AG04450 (cell line): ENCODE data around the gene EID3. TPM values are rescaled to one million over a fixed set of nuclear protein-coding genes. Genes with fewer than 3 reads are reported as not detected.
"Not testable (repeated sequence)": the region's sequence is repeated elsewhere in the genome, so short reads cannot be mapped to it uniquely, and the experiment has no call there.

ENCODE experiments used
- CTCF ChIA-PET: fragments of 300-600, 350-600 bp; formaldehyde crosslinking; extraction: SDS; loops from one replicate; lab custom pipeline; 2022; ENCODE audit warnings: antibody characterized with exemption, inconsistent platforms; lab: Charles Lee
- POLR2A ChIA-PET: fragments of 350-600 bp; formaldehyde crosslinking; extraction: SDS; loops from one replicate; lab custom pipeline; 2021; ENCODE audit warnings: antibody characterized with exemption, inconsistent platforms; lab: Yijun Ruan, JAX
- DNase-seq: peaks from one replicate; pipeline ENCODE4 v3.0.0-alpha.2; 2011; ENCODE audit warnings: low read depth, low spot score
- H3K27ac ChIP-seq: one replicate; pipeline ENCODE4 v1.5.1; 2012; ENCODE audit warnings: low read depth, low read length, control low read depth
- H3K27me3 ChIP-seq: one replicate; pipeline ENCODE4 v1.6.0; 2012; ENCODE audit warnings: low read length; ENCODE audit not compliant: control insufficient read depth, insufficient read depth
- H3K4me3 ChIP-seq: 2 replicates; pipeline ENCODE4 v1.5.1; 2011; ENCODE audit warnings: mild to moderate bottlenecking, low read depth, low read length, control low read depth
- H3K9me3 ChIP-seq: 2 replicates; pipeline ENCODE4 v1.5.1; 2012; ENCODE audit warnings: low read length; ENCODE audit not compliant: control insufficient read depth, insufficient read depth
- polyA plus RNA-seq: library from polyadenylated mRNA; depleted of rRNA; stranded (reverse); fragments of >200 nt; gene quantifications from 2 replicates; pipeline ENCODE4 v1.2.3, GENCODE V29; 2011
- TF ChIP-seq, protein P1 (sequence below): IDR thresholded peaks from 2 replicates; pipeline ENCODE4 v1.5.1; 2011; ENCODE audit warnings: low read depth, low read length, control low read depth, inconsistent platforms

The EID3 gene
- polyA plus RNA-seq, 1 experiment = 2.5 TPM

DNA sequence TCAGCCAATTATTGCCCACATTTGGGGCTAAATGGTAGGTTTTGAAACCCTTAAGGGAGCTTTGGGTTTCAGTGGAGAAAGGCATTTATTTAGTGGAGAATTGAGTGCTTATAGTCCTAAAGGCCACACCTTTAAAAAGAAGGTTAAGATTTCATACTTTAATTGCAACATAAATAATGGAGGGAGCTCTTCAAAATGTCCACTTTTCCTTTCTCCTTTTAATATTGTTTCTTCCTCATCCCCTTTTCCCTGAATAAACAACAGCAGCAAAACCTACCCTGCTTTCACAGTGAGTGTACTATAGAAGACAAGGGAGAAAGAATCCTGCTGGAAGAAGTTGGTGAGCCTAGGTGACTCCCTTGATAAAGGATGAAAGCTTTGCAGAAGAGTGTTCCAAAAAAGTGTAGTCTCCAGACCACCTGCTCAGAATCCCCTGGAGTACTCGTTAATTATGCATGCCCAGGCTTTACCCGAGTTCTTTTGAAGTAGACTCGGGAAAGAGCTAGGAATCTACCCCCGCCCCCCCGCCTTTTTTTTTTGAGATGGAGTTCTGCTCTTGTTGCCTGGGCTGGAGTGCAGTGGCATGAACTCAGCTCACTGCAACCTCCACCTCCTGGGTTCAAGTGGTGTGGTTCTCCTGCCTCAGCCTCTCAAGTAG lies 11.5 kb upstream of the EID3 start:
- CTCF ChIA-PET = interaction anchor here (1.4 kb wide), 2 partner anchors 77 to 163 kb away, joined by 5 read pairs; partner anchors contain the start of gene TXNRD1
- peak overlapping the region; percentile 27; the same call in 1 of the 2 replicates for H3K4me3 ChIP-seq
- TF ChIP-seq, protein P1, sequence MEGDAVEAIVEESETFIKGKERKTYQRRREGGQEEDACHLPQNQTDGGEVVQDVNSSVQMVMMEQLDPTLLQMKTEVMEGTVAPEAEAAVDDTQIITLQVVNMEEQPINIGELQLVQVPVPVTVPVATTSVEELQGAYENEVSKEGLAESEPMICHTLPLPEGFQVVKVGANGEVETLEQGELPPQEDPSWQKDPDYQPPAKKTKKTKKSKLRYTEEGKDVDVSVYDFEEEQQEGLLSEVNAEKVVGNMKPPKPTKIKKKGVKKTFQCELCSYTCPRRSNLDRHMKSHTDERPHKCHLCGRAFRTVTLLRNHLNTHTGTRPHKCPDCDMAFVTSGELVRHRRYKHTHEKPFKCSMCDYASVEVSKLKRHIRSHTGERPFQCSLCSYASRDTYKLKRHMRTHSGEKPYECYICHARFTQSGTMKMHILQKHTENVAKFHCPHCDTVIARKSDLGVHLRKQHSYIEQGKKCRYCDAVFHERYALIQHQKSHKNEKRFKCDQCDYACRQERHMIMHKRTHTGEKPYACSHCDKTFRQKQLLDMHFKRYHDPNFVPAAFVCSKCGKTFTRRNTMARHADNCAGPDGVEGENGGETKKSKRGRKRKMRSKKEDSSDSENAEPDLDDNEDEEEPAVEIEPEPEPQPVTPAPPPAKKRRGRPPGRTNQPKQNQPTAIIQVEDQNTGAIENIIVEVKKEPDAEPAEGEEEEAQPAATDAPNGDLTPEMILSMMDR = no peak
- POLR2A ChIA-PET = interaction anchor here (1.2 to 2.2 kb wide), 3 partner anchors 72 to 106 kb away, joined by 7 read pairs; partner anchors contain the start of gene TXNRD1
- no peaks in the 10 kb centered on the region; the same call in 1 of the 2 replicates for H3K9me3 ChIP-seq
- DNase-seq = no peak
- no peak overlapping the region for H3K27ac ChIP-seq
- H3K27me3 ChIP-seq = no peaks in the 10 kb centered on the region

- CTCF ChIA-PET = interaction anchor here (0.6 to 1.4 kb wide), 3 partner anchors 14 to 164 kb away, joined by 3 to 5 read pairs (median 5); partner anchors contain the start of gene TXNRD1
- TF ChIP-seq, protein P1 = no peak
- Histone ChIP-seq H3K4me3 (peak overlapping the region; percentile 30), H3K27ac (no peak overlapping the region), H3K9me3 (no peaks in the 10 kb centered on the region; the same call in 1 of the 2 replicates), H3K27me3 (no peaks in the 10 kb centered on the region)
- POLR2A ChIA-PET = interaction anchor here (0.6 to 2.2 kb wide), 2 partner anchors 73 to 116 kb away, joined by 3 to 7 read pairs; no protein-coding TSS in a partner anchor
- DNase-seq = no peak
Observed at GRCh38 chr12:104292872-104293794, 10.4 kb upstream of the EID3 start.

- H3K9me3 ChIP-seq, H3K27ac ChIP-seq, H3K27me3 ChIP-seq, CTCF ChIA-PET, DNase-seq, H3K4me3 ChIP-seq: not testable (repeated sequence)
- POLR2A ChIA-PET = interaction anchor here (0.6 to 2.9 kb wide), 3 partner anchors 75 to 80 kb away, joined by 6 to 18 read pairs (median 12); no protein-coding TSS in a partner anchor
- TF ChIP-seq, protein P1 = peak; percentile 38
Observed at GRCh38 chr12:104294158-104294859, 9.2 kb upstream of the EID3 start.

GRCh38 chr12:104294927-104295668 lies 8.4 kb upstream of the EID3 start:
- POLR2A ChIA-PET = interaction anchor here (0.6 to 2.9 kb wide), 5 partner anchors 8 to 81 kb away, joined by 4 to 18 read pairs (median 6); no protein-coding TSS in a partner anchor
- CTCF ChIA-PET = interaction anchor here (1.2 to 1.4 kb wide), 2 partner anchors 75 to 78 kb away, joined by 3 to 4 read pairs; no protein-coding TSS in a partner anchor
- no peak for DNase-seq
- Histone ChIP-seq H3K9me3 (no peaks in the 10 kb centered on the region), H3K4me3 (peak overlapping the region; percentile 11; the same call in 1 of the 2 replicates), H3K27ac (no peak overlapping the region), H3K27me3 (no peaks in the 10 kb centered on the region)
- TF ChIP-seq, protein P1 = no peak
